ENCODE results near the gene ELN.

ELN gene

GRCh38 chr7:74092321-74092963 lies 64.5 kb downstream of the ELN start:
- DNase-seq (ENCODE audit: low read depth): no peak
- TF ChIP-seq, protein P1, sequence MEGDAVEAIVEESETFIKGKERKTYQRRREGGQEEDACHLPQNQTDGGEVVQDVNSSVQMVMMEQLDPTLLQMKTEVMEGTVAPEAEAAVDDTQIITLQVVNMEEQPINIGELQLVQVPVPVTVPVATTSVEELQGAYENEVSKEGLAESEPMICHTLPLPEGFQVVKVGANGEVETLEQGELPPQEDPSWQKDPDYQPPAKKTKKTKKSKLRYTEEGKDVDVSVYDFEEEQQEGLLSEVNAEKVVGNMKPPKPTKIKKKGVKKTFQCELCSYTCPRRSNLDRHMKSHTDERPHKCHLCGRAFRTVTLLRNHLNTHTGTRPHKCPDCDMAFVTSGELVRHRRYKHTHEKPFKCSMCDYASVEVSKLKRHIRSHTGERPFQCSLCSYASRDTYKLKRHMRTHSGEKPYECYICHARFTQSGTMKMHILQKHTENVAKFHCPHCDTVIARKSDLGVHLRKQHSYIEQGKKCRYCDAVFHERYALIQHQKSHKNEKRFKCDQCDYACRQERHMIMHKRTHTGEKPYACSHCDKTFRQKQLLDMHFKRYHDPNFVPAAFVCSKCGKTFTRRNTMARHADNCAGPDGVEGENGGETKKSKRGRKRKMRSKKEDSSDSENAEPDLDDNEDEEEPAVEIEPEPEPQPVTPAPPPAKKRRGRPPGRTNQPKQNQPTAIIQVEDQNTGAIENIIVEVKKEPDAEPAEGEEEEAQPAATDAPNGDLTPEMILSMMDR (IDR thresholded peaks at IDR 0.05; ENCODE audit: insufficient read depth, low read depth, low read length, missing control alignments): no peak
- no peak overlapping the region for H3K4me3 ChIP-seq (ENCODE audit: low read length)

DNA sequence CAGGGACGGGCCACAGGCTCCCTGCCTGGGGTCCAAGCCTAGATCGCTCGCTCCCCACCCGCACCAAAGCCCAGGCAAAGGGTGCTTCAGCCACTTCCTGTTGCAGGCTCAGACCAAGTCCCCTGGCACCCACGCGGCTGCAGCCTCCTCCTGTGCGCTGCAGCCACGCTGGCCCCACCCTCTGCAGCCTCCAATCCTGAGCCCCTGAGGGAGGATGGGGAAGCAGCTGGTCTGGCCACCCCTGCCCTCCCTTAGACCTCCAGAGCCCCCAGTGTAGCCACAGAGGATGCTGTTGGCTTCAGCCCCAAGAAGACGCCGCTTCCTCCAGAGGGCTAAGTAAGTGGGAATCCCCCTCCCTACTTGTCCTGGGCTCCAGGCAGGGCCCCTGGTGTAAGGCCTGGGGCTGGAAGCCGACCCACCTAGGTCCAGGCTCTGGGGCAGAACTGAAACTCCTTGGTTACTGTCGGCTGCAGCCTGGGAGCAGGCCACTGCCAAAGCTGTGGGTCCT lies 65.0 kb downstream of the ELN start:
- H3K4me3 ChIP-seq (ENCODE audit: low read length): no peak overlapping the region
- no peak for DNase-seq (ENCODE audit: low read depth)
- TF ChIP-seq, protein P1 (IDR thresholded peaks at IDR 0.05; ENCODE audit: insufficient read depth, low read depth, low read length, missing control alignments): no peak

- H3K4me3 ChIP-seq (ENCODE audit: low read length): no peak overlapping the region
- TF ChIP-seq, protein P1 (IDR thresholded peaks at IDR 0.05; ENCODE audit: insufficient read depth, low read depth, low read length, missing control alignments): no peak
- no peak for DNase-seq (ENCODE audit: low read depth)
Observed at GRCh38 chr7:74093671-74094223, 65.8 kb downstream of the ELN start.

- peak; percentile 90 for DNase-seq (ENCODE audit: low read depth)
- no peak overlapping the region for H3K4me3 ChIP-seq (ENCODE audit: low read length)
- TF ChIP-seq, protein P1 (IDR thresholded peaks at IDR 0.05; ENCODE audit: insufficient read depth, low read depth, low read length, missing control alignments): no peak
Observed at GRCh38 chr7:74094224-74095101, 66.5 kb downstream of the ELN start.

DNA sequence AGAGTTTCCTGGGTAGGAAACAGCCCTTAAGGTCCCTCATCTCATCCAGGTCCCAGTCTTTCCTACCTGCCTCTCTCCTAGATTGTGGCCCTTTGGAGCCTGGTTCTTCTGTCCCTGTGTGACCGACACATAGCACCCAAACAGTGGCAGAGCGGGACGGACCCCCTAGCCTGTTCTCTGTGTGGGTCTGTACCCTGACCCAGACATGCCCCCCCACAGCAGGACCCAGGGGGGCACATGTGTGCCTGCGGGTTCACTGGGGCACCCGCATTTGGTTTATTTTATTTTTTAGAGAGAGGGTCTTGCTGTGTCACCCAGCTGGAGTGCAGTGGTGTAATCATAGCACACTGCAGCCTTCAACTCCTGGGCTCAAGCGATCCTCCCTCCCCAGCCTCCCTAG lies 67.2 kb downstream of the ELN start:
- TF ChIP-seq, protein P1 (IDR thresholded peaks at IDR 0.05; ENCODE audit: insufficient read depth, low read depth, low read length, missing control alignments): no peak
- no peak overlapping the region for H3K4me3 ChIP-seq (ENCODE audit: low read length)
- no peak for DNase-seq (ENCODE audit: low read depth)

DNA sequence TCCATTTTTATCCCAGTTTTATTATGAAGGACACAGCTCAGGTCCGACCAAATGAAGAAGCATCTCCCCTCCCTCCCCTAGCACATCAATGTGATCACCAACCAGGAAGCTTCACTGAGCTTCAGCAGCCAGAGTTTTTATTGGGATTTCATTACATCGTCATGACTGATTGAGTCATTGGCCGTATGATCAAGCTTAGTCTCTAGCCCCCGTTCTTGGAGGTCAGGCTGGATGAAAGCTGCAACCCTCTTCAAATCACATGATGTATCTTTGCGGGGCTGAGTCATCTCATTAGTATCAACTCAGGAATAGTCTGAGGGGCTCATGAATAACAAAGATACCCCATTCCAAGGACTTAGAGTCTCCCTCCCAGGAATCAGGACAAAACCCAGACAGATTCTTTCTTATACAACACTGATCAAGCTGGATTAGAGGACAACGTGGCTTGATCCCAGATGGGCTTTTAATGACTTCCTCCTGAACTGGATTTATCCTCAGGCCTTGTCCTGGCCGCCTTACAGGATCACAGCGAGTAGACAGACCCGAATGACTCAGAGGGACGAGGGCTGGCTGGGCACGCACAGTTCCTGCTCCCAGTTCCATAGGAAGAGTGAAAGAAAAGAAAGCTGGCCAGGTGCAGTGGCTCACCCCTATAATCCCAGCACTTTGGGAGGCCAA lies 70.1 kb downstream of the ELN start:
- peak; percentile 88 for DNase-seq (ENCODE audit: low read depth)
- TF ChIP-seq, protein P1 (IDR thresholded peaks at IDR 0.05; ENCODE audit: insufficient read depth, low read depth, low read length, missing control alignments): no peak
- H3K4me3 ChIP-seq (ENCODE audit: low read length): no peak overlapping the region

Measured in epithelial cell of esophagus (primary cell).